DND-41 (cell line): ENCODE data around the gene POU6F1.

Experiments used
- ATAC-seq: fragments of 200-7000 bp; cut with Tn5 transposase; 3 replicates; pipeline ENCODE4 v1.9.1; 2021; ENCODE audit warnings: low read depth; ENCODE audit not compliant: insufficient read depth
- DNase-seq: peaks from one replicate; pipeline ENCODE4 v3.0.0-alpha.2; 2020
- H2AFZ ChIP-seq: 2 replicates; pipeline ENCODE4 v1.6.0; 2012; ENCODE audit warnings: low read depth, low read length
- H3K27ac ChIP-seq: 2 replicates; pipeline ENCODE4 v1.5.1; 2012; ENCODE audit warnings: low read length, inconsistent platforms
- H3K27me3 ChIP-seq: fragments of 200-600 bp; sonication (generic); 2 replicates; pipeline ENCODE4 v1.6.0; 2012; ENCODE audit warnings: low read length, mild to moderate bottlenecking, inconsistent platforms; ENCODE audit not compliant: insufficient read depth, poor library complexity
- H3K36me3 ChIP-seq: 2 replicates; pipeline ENCODE4 v1.5.1; 2012; ENCODE audit warnings: low read length, inconsistent platforms; ENCODE audit not compliant: insufficient read depth
- H3K4me1 ChIP-seq: 2 replicates; pipeline ENCODE4 v1.5.1; 2012; ENCODE audit warnings: mild to moderate bottlenecking, low read length; ENCODE audit not compliant: insufficient read depth
- H3K4me2 ChIP-seq: 2 replicates; pipeline ENCODE4 v1.6.0; 2012; ENCODE audit warnings: mild to moderate bottlenecking, moderate library complexity, low read length, inconsistent platforms; ENCODE audit not compliant: insufficient read depth
- H3K4me3 ChIP-seq, 2 experiments: fragments of 200-600 bp in 1 of 2; shearing (Covaris generic) in 1 of 2; 2 replicates each; pipeline ENCODE4 v1.5.1; 2012 to 2016; ENCODE audit warnings: inconsistent platforms in 2 of 2, low read length in 2 of 2, mild to moderate bottlenecking in 2 of 2, low read depth in 1 of 2, moderate library complexity in 1 of 2
- H3K79me2 ChIP-seq: 2 replicates; pipeline ENCODE4 v1.6.0; 2012; ENCODE audit warnings: low read length, inconsistent platforms; ENCODE audit not compliant: insufficient read depth
- H3K9ac ChIP-seq: 2 replicates; pipeline ENCODE4 v1.6.0; 2012; ENCODE audit warnings: low read depth, mild to moderate bottlenecking, inconsistent platforms, low read length, moderate library complexity
- H3K9me3 ChIP-seq: 2 replicates; pipeline ENCODE4 v1.5.1; 2012; ENCODE audit warnings: low read length, moderate library complexity, mild to moderate bottlenecking, inconsistent platforms; ENCODE audit not compliant: insufficient read depth, severe bottlenecking
- H4K20me1 ChIP-seq: 2 replicates; pipeline ENCODE4 v1.6.0; 2012; ENCODE audit warnings: low read length; ENCODE audit not compliant: insufficient read depth
- CTCF ChIP-seq: IDR thresholded peaks from 2 replicates; pipeline ENCODE4 v1.5.1; 2012; ENCODE audit warnings: borderline replicate concordance, low read length, moderate library complexity, mild to moderate bottlenecking; ENCODE audit not compliant: poor library complexity, severe bottlenecking; ENCODE audit errors: extremely low read depth
- EZH2 ChIP-seq: IDR thresholded peaks from 3 replicates; pipeline ENCODE4 v1.6.1; 2012; ENCODE audit warnings: borderline replicate concordance, low read depth, mild to moderate bottlenecking, moderate library complexity, low read length, inconsistent platforms; ENCODE audit not compliant: severe bottlenecking

POU6F1 gene

GRCh38 chr12:51174501-51174900 is 43.4 kb downstream of the POU6F1 start:
- Histone ChIP-seq H3K4me2 (no peak overlapping the region), H2AFZ (peak overlapping the region; percentile 58), H3K27me3 (no peaks in the 10 kb centered on the region), H3K4me1 (peaks cover 30% of the 10 kb centered on the region), H3K79me2 (peaks cover 34% of the 10 kb centered on the region), H4K20me1 (peaks cover 7% of the 10 kb centered on the region; the same call in 1 of the 2 replicates), H3K27ac (no peak overlapping the region), H3K4me3 (no peak overlapping the region), H3K36me3 (peaks cover 6% of the 10 kb centered on the region; the same call in 1 of the 2 replicates), H3K9ac (no peak overlapping the region), H3K9me3 (no peaks in the 10 kb centered on the region)
- no peak for ATAC-seq
- TF ChIP-seq CTCF, result no peak
- no peak for TF ChIP-seq EZH2
- DNase-seq, result no peak

GRCh38 chr12:51172515-51173431 is 45.1 kb downstream of the POU6F1 start, which contains the start of gene TFCP2:
TSS of gene TFCP2 (minus strand) at chr12:51173135. CDS start at chr12:51172422, 713 bp downstream.
- ATAC-seq, result peak; percentile 97
- Histone ChIP-seq H3K4me3 (peak within 1 kb of the TSS; percentile 71 to 82), H3K36me3 (peaks cover 7% of the 10 kb centered on the region; the same call in 1 of the 2 replicates), H3K27ac (peak within 1 kb of the TSS; percentile 90), H3K9me3 (no peaks in the 10 kb centered on the region), H3K4me2 (peak within 1 kb of the TSS; percentile 93), H4K20me1 (peaks cover 11% of the 10 kb centered on the region; the same call in 1 of the 2 replicates), H2AFZ (peak within 1 kb of the TSS; percentile 95), H3K4me1 (peaks cover 32% of the 10 kb centered on the region), H3K27me3 (no peaks in the 10 kb centered on the region), H3K79me2 (peaks cover 52% of the 10 kb centered on the region), H3K9ac (peak within 1 kb of the TSS; percentile 81)
- TF ChIP-seq EZH2 (no peak), CTCF (no peak)
- peak; percentile 94 for DNase-seq

GRCh38 chr12:51171884-51172514 is 45.9 kb downstream of the POU6F1 start:
- ATAC-seq (no peak), DNase-seq (no peak)
- Histone ChIP-seq H3K79me2 (peaks cover 60% of the 10 kb centered on the region), H3K27ac (peak overlapping the region; percentile 90), H4K20me1 (peaks cover 11% of the 10 kb centered on the region; the same call in 1 of the 2 replicates), H3K9me3 (no peaks in the 10 kb centered on the region), H3K4me3 (peak overlapping the region; percentile 71 to 82), H3K36me3 (peaks cover 7% of the 10 kb centered on the region; the same call in 1 of the 2 replicates), H2AFZ (peak overlapping the region; percentile 95), H3K4me1 (peaks cover 35% of the 10 kb centered on the region), H3K9ac (peak overlapping the region; percentile 81), H3K4me2 (peak overlapping the region; percentile 93), H3K27me3 (no peaks in the 10 kb centered on the region)
- no peak for TF ChIP-seq EZH2
- TF ChIP-seq CTCF, result no peak
